Retinal pigment epithelial cell (primary cell): ENCODE measurements around the gene PLCG2.
"Not testable (repeated sequence)": the region's sequence is repeated elsewhere in the genome, so short reads cannot be mapped to it uniquely, and the experiment has no call there.

Experiments
- DNase-seq: peaks from one replicate; pipeline ENCODE4 v3.0.0-alpha.2; 2010; ENCODE audit warnings: low read depth
- H3K4me3 ChIP-seq: 2 replicates; pipeline ENCODE4 v1.5.1; 2011; ENCODE audit warnings: mild to moderate bottlenecking, low read length, control low read depth, moderate library complexity
- CTCF ChIP-seq: conservative IDR thresholded peaks from 2 replicates; pipeline ENCODE4 v1.5.1; 2011; ENCODE audit warnings: low read depth, low read length, control low read depth, inconsistent platforms

PLCG2 gene

GRCh38 chr16:81798311-81799137, 19.4 kb downstream of the PLCG2 start:
- DNase-seq, result no peak
- TF ChIP-seq CTCF, result no peak
- H3K4me3 ChIP-seq, result no peak overlapping the region

- DNase-seq, result no peak
- no peak overlapping the region for H3K4me3 ChIP-seq
- TF ChIP-seq CTCF, result no peak
Observed at GRCh38 chr16:81799138-81799504, 20.0 kb downstream of the PLCG2 start.

GRCh38 chr16:81801724-81802123, 22.6 kb downstream of the PLCG2 start:
- not testable (repeated sequence) for DNase-seq, H3K4me3 ChIP-seq

GRCh38 chr16:81803332-81803731, 24.2 kb downstream of the PLCG2 start:
- no peak overlapping the region for H3K4me3 ChIP-seq
- DNase-seq, result no peak
- TF ChIP-seq CTCF, result no peak

GRCh38 chr16:81804134-81804610, 25.1 kb downstream of the PLCG2 start:
- TF ChIP-seq CTCF, result no peak
- DNase-seq, result no peak
- H3K4me3 ChIP-seq, result no peak overlapping the region

- no peak for DNase-seq
- H3K4me3 ChIP-seq, result no peak overlapping the region
- no peak for TF ChIP-seq CTCF
Observed at GRCh38 chr16:81806696-81807095, 27.6 kb downstream of the PLCG2 start.

GRCh38 chr16:81807767-81808358, 28.8 kb downstream of the PLCG2 start:
- no peak for DNase-seq
- no peak overlapping the region for H3K4me3 ChIP-seq
- no peak for TF ChIP-seq CTCF
